GM19043 (cell line): ENCODE measurements around the gene ECT2L.

Experiments
- ATAC-seq: cut with Tn5 transposase; IDR thresholded peaks from one replicate; pipeline ENCODE4 v1.9.1; 2021; ENCODE audit warnings: low read depth; ENCODE audit not compliant: unreplicated experiment

ECT2L gene

DNA sequence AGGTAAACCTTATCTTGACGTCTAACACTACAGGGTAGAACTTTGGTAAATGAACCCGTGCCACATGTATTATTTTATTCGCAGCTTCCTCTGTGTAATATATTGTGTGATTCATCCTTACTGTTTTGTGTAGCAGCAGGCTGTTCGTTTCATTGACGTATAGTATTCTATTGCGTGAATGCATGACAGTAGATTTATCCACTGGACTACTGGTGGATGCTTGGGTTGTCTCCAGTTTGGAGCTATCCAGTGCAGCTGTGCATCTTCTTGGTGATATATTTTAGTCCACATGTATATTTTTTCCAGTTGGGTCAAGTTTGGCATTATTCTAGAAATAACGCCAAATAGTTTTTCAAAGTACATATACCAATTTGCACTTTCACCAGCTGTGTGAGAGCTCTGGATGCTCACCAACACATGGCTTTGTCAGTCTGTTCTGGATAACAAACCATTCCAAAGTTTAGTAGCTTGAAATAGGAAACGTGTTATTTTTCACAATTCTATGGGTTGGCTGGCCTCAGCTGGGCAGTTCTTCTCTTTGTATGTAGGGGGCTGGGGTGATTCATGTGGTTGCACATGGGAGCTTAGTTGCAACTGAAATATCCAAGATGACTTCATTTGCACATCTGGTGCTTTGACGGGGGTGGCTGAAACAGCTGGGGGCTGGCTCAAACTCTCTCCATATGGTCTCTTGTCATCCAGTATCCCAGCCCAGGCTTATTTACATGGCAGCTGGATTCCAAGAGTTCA, 9.3 kb downstream of the ECT2L start:
- ATAC-seq = no peak

- ATAC-seq = no peak
Observed at GRCh38 chr6:138806889-138807288, 11.0 kb downstream of the ECT2L start.

DNA sequence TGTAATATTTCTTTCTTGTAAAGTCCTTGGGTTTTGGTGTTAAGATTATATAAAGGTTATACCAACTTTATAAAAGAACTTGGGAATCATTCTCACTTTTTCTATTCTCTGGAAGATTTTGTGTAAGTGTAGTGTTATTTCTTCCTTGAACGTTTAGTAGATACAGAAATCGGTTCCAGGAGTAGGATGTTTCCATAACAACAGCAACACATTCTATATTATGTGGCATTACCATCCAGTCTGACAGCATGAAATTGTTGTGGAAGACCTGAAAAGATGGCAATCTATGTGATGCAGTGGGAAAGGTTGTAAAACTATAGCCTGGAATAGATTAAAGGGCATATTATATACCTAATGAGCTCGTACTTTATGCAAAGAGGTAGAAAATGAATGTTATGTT, 13.8 kb downstream of the ECT2L start:
- no peak for ATAC-seq

- ATAC-seq = no peak
Observed at GRCh38 chr6:138811866-138812265, 16.0 kb downstream of the ECT2L start.

DNA sequence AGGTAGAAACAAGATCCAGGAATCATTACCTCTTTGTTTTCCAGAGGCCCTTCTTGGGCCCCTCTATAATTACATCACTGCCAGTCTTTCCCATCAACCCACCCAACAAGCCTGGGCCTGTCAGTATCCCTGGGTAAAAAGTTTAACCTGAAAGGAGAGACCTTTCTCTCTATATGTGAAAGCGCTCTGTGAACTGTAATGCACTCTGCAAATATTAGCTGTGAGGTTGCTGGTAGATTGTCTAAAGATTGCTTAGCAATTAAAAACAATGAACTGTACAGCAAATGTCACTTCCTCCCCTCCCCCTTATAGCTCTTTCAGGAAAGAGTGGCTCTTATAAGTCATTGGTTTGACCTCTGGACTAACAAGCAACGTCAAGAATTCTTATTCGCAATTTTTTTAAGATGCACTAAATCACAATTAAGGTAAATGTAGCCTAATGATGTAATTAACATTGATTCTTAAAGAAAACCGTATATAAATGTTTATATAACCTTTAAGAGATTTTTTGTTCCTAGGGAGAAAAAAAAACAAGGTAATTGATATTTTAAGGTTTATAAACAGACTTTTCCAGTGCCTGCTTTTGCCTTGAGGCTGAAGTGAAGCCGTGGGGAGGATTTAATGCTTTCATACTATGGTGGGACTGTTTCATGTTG, 18.4 kb downstream of the ECT2L start:
- ATAC-seq = no peak

- ATAC-seq = no peak
Observed at GRCh38 chr6:138815221-138815620, 19.3 kb downstream of the ECT2L start.

DNA sequence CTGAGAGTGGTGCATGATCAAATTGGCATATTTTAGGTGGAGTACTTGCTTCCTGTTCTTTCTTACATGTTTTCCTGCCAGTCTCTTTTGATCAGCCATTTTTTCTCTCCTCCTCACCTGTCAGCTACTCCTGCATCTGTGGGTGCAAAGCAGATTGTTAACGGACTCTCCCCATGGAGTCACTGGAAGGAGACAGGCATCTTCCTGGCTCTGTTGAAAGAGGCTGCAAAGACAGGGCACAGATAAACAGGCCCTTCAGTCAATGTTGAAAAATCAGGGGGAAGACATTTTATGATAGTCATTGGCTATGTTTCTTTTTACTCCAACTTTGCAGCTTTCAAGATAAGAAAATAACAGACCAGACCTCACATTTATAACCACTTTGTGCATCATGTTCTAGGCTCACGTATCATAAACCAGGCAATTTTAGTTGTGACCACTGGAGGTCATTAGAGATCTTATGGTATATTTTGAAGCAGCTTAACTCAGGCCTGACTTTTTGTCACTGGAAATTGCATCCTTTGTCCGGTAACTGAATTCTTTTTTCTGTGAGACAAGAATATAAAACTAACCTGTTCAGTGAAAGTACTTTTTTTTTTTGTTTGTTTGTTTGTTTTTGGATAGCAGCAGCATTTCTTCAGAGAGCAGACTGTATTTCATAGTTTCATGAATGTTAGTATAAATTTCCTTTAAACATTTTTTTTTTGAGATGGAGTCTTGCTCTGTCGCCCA, 20.1 kb downstream of the ECT2L start:
- ATAC-seq = peak; percentile 54

- ATAC-seq = no peak
Observed at GRCh38 chr6:138817799-138818198, 21.9 kb downstream of the ECT2L start.

- peak; percentile 85 for ATAC-seq
Observed at GRCh38 chr6:138818496-138819194, 22.8 kb downstream of the ECT2L start.

DNA sequence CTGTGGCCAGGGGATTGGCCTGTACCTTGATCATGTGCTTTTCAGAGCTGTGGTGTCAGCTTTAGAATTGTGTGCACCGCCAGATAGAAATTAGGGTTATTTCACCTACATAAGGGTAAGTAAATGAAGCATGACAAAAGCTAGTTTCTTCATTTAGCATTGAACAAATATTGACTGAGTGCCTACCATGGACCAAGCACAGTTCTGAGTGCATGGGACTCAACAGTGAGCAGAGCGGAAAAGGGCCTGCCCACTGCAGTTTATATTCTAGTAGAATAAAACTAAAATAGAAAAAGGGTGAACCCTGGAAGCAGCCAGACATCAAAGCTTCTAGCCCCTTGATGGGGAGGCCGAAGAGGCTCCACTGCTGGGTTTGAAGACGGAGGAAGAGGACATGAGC, 25.6 kb downstream of the ECT2L start:
- no peak for ATAC-seq

DNA sequence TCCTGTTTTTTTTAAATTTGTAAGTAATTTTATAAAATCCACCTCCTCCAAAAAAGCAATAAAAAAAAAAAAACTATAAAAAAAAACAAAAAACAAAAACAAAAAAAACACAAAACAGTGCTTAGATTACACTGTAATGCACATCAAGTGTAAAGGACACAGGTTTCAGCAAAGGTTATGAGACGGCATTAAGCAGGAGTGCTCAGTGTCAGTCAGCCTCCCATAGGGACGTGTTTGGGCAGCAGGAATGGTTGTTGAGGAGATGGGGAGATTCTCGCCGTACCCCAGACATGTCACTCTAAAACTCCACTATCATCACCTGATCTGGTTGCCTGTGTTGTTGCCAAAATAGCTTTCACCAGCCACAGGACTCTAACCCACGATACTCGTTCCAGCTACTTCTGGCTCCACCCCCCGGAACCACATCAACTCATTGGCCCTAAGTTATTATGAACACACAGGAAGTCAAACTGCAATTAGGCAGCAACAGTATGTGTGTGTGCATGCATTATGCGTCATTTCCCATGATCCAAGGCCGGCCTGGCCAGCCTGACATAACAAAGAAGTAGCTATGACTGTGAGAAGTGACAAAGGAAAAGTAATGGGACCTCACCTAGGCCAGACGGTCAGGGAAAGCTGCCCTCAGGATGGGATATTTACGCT, 28.7 kb downstream of the ECT2L start:
- no peak for ATAC-seq

DNA sequence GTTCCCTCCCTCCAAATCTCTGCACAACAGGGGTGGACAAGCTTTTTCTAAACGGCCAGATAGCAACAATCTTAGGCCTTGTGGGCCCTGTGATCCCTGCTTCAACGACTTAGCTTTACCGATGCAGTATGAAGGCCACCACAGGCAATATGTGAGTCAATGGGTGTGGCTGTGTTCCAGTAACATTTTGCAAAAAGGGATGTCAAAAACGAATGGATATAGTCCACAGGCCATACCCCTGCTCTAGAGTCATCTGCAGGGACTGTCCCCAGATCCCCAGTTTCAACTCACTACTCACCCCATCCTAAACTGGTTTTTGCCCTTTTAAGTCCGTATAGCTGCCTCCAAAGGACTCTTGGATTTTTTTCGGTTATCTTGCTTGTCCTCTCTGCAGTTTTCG, 34.4 kb downstream of the ECT2L start:
- ATAC-seq = no peak

DNA sequence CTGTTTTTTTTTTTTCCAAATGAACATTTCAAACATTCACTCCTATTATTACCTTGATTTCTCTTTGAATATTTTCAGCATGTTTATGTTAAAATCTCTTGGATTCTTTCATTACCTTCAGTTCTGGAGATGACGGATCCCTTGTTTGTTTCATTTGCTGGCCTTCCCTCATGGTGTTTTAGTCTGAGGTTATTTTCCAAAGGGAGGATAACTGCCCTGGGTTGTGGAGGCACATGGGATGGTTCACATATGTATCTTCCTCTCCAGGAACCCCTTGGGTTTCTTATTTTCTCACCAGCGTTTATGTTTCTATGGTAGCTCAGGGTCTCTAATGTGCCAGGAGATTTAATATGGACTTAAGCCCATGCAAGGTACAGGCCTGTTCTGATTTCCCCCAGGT, 36.3 kb downstream of the ECT2L start:
- no peak for ATAC-seq

DNA sequence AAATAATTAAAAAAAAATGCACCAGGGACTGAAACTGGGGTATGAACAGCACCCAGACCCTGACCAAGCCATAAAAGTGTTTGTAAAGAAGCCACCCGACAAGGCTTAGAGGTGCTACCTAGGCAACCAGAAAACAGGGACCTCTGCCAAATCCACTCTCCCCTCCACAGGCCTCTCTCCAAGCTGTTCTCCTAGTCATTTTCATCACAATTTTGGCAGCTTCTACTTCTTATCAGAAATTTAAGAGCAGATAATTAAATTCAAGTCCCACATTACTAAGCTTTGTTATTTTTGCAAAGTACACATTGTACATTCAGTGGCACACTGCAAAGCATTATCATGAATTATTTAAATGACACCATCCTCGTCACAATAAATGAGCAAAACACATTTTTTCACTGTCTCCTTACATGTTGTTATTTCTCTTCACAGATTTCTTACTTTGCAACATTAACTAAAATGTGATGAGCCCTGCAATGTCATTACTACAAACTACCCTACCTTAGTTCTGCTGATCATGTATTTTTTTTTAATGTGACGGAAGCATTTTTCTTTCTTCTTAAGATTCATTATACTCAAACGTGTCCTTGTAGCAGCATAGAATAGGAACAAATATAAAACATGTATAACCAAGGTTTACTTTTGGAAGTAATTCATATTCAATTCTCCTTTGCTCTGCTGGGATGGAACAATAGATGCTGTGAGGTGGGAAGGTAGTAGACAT, 38.1 kb downstream of the ECT2L start:
- no peak for ATAC-seq

DNA sequence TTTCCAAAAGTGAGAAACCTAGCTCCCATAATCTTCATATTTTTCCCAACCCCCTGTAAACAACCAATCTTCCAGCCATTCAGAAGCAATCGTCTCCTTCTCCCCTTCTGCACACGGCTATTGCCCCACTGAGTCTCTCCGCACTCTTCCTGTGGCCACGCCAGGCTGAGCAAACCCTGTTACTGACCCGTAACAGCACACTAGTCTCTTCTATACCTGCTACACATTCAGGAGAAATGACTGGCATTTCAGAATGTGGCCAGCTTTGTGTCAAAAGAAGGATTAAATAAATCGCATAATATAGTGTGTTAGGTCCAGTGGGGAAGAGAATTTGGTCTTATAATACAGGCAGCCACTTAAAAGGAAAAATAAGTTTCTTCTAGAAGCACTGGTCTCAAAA, 41.4 kb downstream of the ECT2L start:
- no peak for ATAC-seq

- ATAC-seq = no peak
Observed at GRCh38 chr6:138844192-138844591, 48.3 kb downstream of the ECT2L start.

GRCh38 chr6:138847884-138848283, 52.0 kb downstream of the ECT2L start:
- ATAC-seq = no peak

DNA sequence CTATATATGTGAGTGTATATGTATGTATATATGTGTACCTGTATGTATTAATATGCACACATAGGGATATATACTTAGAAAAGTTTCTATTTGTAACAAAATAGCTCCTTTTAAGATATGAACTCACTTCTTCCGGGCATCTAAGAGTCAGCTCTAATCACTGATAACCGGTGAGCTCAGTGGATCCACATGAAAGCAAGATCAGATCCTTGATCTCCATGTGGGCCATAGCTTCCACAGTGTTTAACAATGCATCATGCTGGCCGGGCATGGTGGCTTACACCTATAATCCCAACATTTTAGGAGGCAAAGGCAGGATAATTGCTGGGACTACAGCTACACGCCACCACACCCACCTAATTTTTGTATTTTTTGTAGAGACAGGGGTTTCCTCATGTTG, 52.6 kb downstream of the ECT2L start:
- no peak for ATAC-seq

- ATAC-seq = no peak
Observed at GRCh38 chr6:138849791-138850190, 53.9 kb downstream of the ECT2L start.

- no peak for ATAC-seq
Observed at GRCh38 chr6:138856654-138857053, 60.8 kb downstream of the ECT2L start.
